Measurements from ENCODE around the gene RNU1-2.
"Not testable (repeated sequence)": the region's sequence is repeated elsewhere in the genome, so short reads cannot be mapped to it uniquely, and the experiment has no call there.

Gene RNU1-2

GRCh38 chr1:16888860-16889816, 6.6 kb upstream of the RNU1-2 start:
- peak; percentile 87 for DNase-seq

GRCh38 chr1:16890539-16891021, 5.2 kb upstream of the RNU1-2 start:
- DNase-seq = not testable (repeated sequence)

GRCh38 chr1:16891057-16891456, 4.7 kb upstream of the RNU1-2 start:
- DNase-seq = not testable (repeated sequence)

- not testable (repeated sequence) for DNase-seq
These were observed 2.7 kb upstream of the RNU1-2 start for GRCh38 chr1:16892978-16893525.

- not testable (repeated sequence) for DNase-seq
These were observed 2.0 kb upstream of the RNU1-2 start for GRCh38 chr1:16893796-16894195.

GRCh38 chr1:16894338-16894737, 1.4 kb upstream of the RNU1-2 start:
- DNase-seq = not testable (repeated sequence)

GRCh38 chr1:16895233-16895597, 565 bp upstream of the RNU1-2 start:
- not testable (repeated sequence) for DNase-seq

GRCh38 chr1:16896316-16897055, 706 bp downstream of the RNU1-2 start:
- peak; percentile 85 to 87 for DNase-seq

GRCh38 chr1:16897653-16898052, 1.9 kb downstream of the RNU1-2 start:
- not testable (repeated sequence) for DNase-seq

GRCh38 chr1:16898298-16898697, 2.5 kb downstream of the RNU1-2 start:
- not testable (repeated sequence) for DNase-seq

GRCh38 chr1:16899020-16899419, 3.2 kb downstream of the RNU1-2 start:
- not testable (repeated sequence) for DNase-seq

GRCh38 chr1:16900751-16901150, 5.0 kb downstream of the RNU1-2 start:
- no peak for DNase-seq

GRCh38 chr1:16901371-16901770, 5.6 kb downstream of the RNU1-2 start:
- DNase-seq = not testable (repeated sequence)

GRCh38 chr1:16903054-16903453, 7.3 kb downstream of the RNU1-2 start:
- no peak for DNase-seq

GRCh38 chr1:16903458-16903796, 7.6 kb downstream of the RNU1-2 start:
- DNase-seq = no peak

- peak; percentile 99 for DNase-seq
These were observed 8.9 kb downstream of the RNU1-2 start for GRCh38 chr1:16904560-16905109.

- DNase-seq = peak; percentile 67 to 68
These were observed 9.5 kb downstream of the RNU1-2 start for GRCh38 chr1:16905110-16905867.

GRCh38 chr1:16905868-16906702, 10.3 kb downstream of the RNU1-2 start:
- DNase-seq = peak; percentile 37 to 48

- DNase-seq = peak in 1 of 2 experiments; percentile 16
These were observed 11.1 kb downstream of the RNU1-2 start for GRCh38 chr1:16906873-16907272.

- DNase-seq = no peak
These were observed 12.3 kb downstream of the RNU1-2 start for GRCh38 chr1:16907870-16908758.
